Kidney tubule cell (primary cell): ENCODE results near the gene HLA-B.
A peak's percentile ranks its signal among the peaks of the same experiment; 100 is the strongest.

ENCODE experiments used
- DNase-seq: peaks from one replicate; pipeline ENCODE4 v3.0.0-alpha.2; 2018; ENCODE audit warnings: low spot score

The HLA-B gene

GRCh38 chr6:31305703-31306219, 51.2 kb downstream of the HLA-B start:
- DNase-seq = peak; percentile 27

GRCh38 chr6:31304683-31305082, 52.3 kb downstream of the HLA-B start:
- DNase-seq = peak; percentile 49
